Spleen (tissue), 7 donors: ENCODE data around the gene ABCC5.

Experiments used
- POLR2A ChIP-seq, 3 donors: fragments of 450-650 bp; IDR thresholded peaks; one replicate each; pipeline ENCODE4 v1.5.1; 2017; ENCODE audit warnings: antibody characterized with exemption in 3 of 3, mild to moderate bottlenecking in 1 of 3
- TF ChIP-seq, protein P1 (sequence below), 11 experiments: fragments of 200-600 bp in 7 of 11; fragments of 450-650 bp in 4 of 11; sonication (generic) in 4 of 11; IDR thresholded peaks in 8 of 11; conservative IDR thresholded peaks in 3 of 11; 1 replicate in 7 of 11; 2 replicates in 4 of 11; pipeline versions ENCODE4 v1.4.0 to v1.8.0; 2016 to 2021; ENCODE audit warnings: antibody characterized with exemption in 11 of 11, inconsistent platforms in 4 of 11, mild to moderate bottlenecking in 1 of 11
- donor health status: DM: no; HTN: no; CAD: no; lungs with moderate emphysema.
- donor health status: DM: no; HTN: no; CAD: no.
- donor health status: DM: no; HTN: no; CAD: no.

GRCh38 chr3:183912895-183913579, 104.6 kb downstream of the ABCC5 start:
- TF ChIP-seq, protein P1, sequence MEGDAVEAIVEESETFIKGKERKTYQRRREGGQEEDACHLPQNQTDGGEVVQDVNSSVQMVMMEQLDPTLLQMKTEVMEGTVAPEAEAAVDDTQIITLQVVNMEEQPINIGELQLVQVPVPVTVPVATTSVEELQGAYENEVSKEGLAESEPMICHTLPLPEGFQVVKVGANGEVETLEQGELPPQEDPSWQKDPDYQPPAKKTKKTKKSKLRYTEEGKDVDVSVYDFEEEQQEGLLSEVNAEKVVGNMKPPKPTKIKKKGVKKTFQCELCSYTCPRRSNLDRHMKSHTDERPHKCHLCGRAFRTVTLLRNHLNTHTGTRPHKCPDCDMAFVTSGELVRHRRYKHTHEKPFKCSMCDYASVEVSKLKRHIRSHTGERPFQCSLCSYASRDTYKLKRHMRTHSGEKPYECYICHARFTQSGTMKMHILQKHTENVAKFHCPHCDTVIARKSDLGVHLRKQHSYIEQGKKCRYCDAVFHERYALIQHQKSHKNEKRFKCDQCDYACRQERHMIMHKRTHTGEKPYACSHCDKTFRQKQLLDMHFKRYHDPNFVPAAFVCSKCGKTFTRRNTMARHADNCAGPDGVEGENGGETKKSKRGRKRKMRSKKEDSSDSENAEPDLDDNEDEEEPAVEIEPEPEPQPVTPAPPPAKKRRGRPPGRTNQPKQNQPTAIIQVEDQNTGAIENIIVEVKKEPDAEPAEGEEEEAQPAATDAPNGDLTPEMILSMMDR (IDR thresholded peaks at IDR 0.05 in 8 of 11, conservative IDR thresholded peaks at IDR 0.05 in 3 of 11), result no peak
- TF ChIP-seq POLR2A (IDR thresholded peaks at IDR 0.05), result no peak
